ENCODE data around the gene SLC26A6. TPM values are rescaled to one million over a fixed set of nuclear protein-coding genes. Genes with fewer than 3 reads are reported as not detected.

The SLC26A6 gene
- polyA plus RNA-seq, 1 donor from 2014 or later = 23.6 TPM

- H3K27me3 ChIP-seq (ENCODE audit: insufficient read depth, low read depth, low read length) = no peaks in the 10 kb centered on the region
- no peaks in the 10 kb centered on the region for H4K20me1 ChIP-seq (ENCODE audit: insufficient read depth)
- no peaks in the 10 kb centered on the region for H3F3A ChIP-seq (ENCODE audit: insufficient read depth, low read length, poor library complexity, severe bottlenecking)
- H3K9ac ChIP-seq (ENCODE audit: low read length) = peak within 1 kb of the TSS; percentile 92
- TF ChIP-seq MXI1 (conservative IDR thresholded peaks at IDR 0.05; ENCODE audit: poor library complexity, severe bottlenecking) (no peak), CTCF (IDR thresholded peaks at IDR 0.05; ENCODE audit: poor library complexity, severe bottlenecking) (no peak), TAF1 (IDR thresholded peaks at IDR 0.05; ENCODE audit: low read depth) (peak; percentile 41), EP300 (conservative IDR thresholded peaks at IDR 0.05; ENCODE audit: poor library complexity, severe bottlenecking) (peak; percentile 10), SMC3 (conservative IDR thresholded peaks at IDR 0.05; ENCODE audit: poor library complexity) (no peak), REST (IDR thresholded peaks at IDR 0.05; ENCODE audit: borderline replicate concordance) (peak; percentile 71), EZH2 (IDR thresholded peaks at IDR 0.05; ENCODE audit: borderline replicate concordance, insufficient read depth, low read length, poor library complexity, severe bottlenecking) (no peak), POLR2AphosphoS5 (IDR thresholded peaks at IDR 0.05) (peak; percentile 93), RAD21 (conservative IDR thresholded peaks at IDR 0.05) (no peak)
- H2AFZ ChIP-seq (ENCODE audit: low read depth, low read length) = peak within 1 kb of the TSS; percentile 73
- H3K79me2 ChIP-seq (replicated peaks; ENCODE audit: insufficient read depth, low read length) = peaks cover 32% of the 10 kb centered on the region
- H3K27ac ChIP-seq (ENCODE audit: low read length) = peak within 1 kb of the TSS; percentile 95
- H3K4me3 ChIP-seq (ENCODE audit: low read length) = peak within 1 kb of the TSS; percentile 73
- H3K9me2 ChIP-seq (ENCODE audit: insufficient read depth, low read length) = no peaks in the 10 kb centered on the region
- H3K4me2 ChIP-seq (ENCODE audit: low read length) = peak within 1 kb of the TSS; percentile 75
- H3K9me3 ChIP-seq (ENCODE audit: low read length) = peaks cover 29% of the 10 kb centered on the region
- peaks cover 35% of the 10 kb centered on the region for H3K36me3 ChIP-seq (ENCODE audit: insufficient read depth, low read length)
Measured at GRCh38 chr3:48662753-48663488, 27.7 kb upstream of the SLC26A6 start, which contains the start of gene CELSR3. Gene CELSR3, minus strand, starts transcription at chr3:48662886. Its CDS starts 252 bp downstream, at chr3:48662634.

GRCh38 chr3:48662145-48662752, 27.0 kb upstream of the SLC26A6 start:
- H3F3A ChIP-seq (ENCODE audit: insufficient read depth, low read length, poor library complexity, severe bottlenecking) = no peaks in the 10 kb centered on the region
- peak overlapping the region; percentile 21 for H2AFZ ChIP-seq (ENCODE audit: low read depth, low read length)
- peaks cover 33% of the 10 kb centered on the region for H3K79me2 ChIP-seq (replicated peaks; ENCODE audit: insufficient read depth, low read length)
- peak overlapping the region; percentile 70 for H3K4me2 ChIP-seq (ENCODE audit: low read length)
- H3K36me3 ChIP-seq (ENCODE audit: insufficient read depth, low read length) = peaks cover 39% of the 10 kb centered on the region
- TF ChIP-seq MXI1 (conservative IDR thresholded peaks at IDR 0.05; ENCODE audit: poor library complexity, severe bottlenecking) (no peak), REST (IDR thresholded peaks at IDR 0.05; ENCODE audit: borderline replicate concordance) (no peak), EZH2 (IDR thresholded peaks at IDR 0.05; ENCODE audit: borderline replicate concordance, insufficient read depth, low read length, poor library complexity, severe bottlenecking) (no peak), SMC3 (conservative IDR thresholded peaks at IDR 0.05; ENCODE audit: poor library complexity) (no peak), TAF1 (IDR thresholded peaks at IDR 0.05; ENCODE audit: low read depth) (no peak), CTCF (IDR thresholded peaks at IDR 0.05; ENCODE audit: poor library complexity, severe bottlenecking) (no peak), RAD21 (conservative IDR thresholded peaks at IDR 0.05) (no peak), EP300 (conservative IDR thresholded peaks at IDR 0.05; ENCODE audit: poor library complexity, severe bottlenecking) (no peak), POLR2AphosphoS5 (IDR thresholded peaks at IDR 0.05) (no peak)
- peak overlapping the region; percentile 92 for H3K9ac ChIP-seq (ENCODE audit: low read length)
- no peaks in the 10 kb centered on the region for H3K27me3 ChIP-seq (ENCODE audit: insufficient read depth, low read depth, low read length)
- no peaks in the 10 kb centered on the region for H4K20me1 ChIP-seq (ENCODE audit: insufficient read depth)
- no peaks in the 10 kb centered on the region for H3K9me2 ChIP-seq (ENCODE audit: insufficient read depth, low read length)
- H3K9me3 ChIP-seq (ENCODE audit: low read length) = peaks cover 29% of the 10 kb centered on the region
- H3K4me3 ChIP-seq (ENCODE audit: low read length) = peak overlapping the region; percentile 73
- peak overlapping the region; percentile 95 for H3K27ac ChIP-seq (ENCODE audit: low read length)
